K562 (cell line): Measurements from ENCODE around the gene RTN4.

Experiments
- CEBPB ChIP-seq: fragments of 450-650 bp; IDR thresholded peaks from 2 replicates; pipeline ENCODE4 v1.6.1; 2016; ENCODE audit warnings: missing genetic modification characterization, missing compliant biosample characterization
- CHD2 ChIP-seq: IDR thresholded peaks from 2 replicates; pipeline ENCODE4 v1.6.1; 2011; ENCODE audit warnings: low read depth, low read length
- CTCF ChIP-seq, 3 experiments: IDR thresholded peaks in 2 of 3; conservative IDR thresholded peaks in 1 of 3; 2 replicates each; pipeline ENCODE4 v1.5.1; 2011 to 2012; ENCODE audit warnings: low read length in 3 of 3, mild to moderate bottlenecking in 3 of 3, control low read depth in 2 of 3, improper control_type of control experiment in 1 of 3, inconsistent platforms in 1 of 3, low read depth in 1 of 3, mixed read lengths in 1 of 3, moderate library complexity in 1 of 3; ENCODE audit not compliant: insufficient read depth in 2 of 3
- NFIC ChIP-seq: fragments of 450-650 bp; IDR thresholded peaks from 2 replicates; pipeline ENCODE4 v1.6.1; 2017; ENCODE audit warnings: mild to moderate bottlenecking, inconsistent platforms
- POLR2A ChIP-seq: fragments of 450-650 bp; conservative IDR thresholded peaks from 2 replicates; pipeline ENCODE4 v1.6.1; 2016
- RAD21 ChIP-seq, 2 experiments: fragments of 250-450 bp in 1 of 2; fragments of 450-650 bp in 1 of 2; sonication (Bioruptor Pico) in 1 of 2; formaldehyde crosslinking in 1 of 2; IDR thresholded peaks in 1 of 2; conservative IDR thresholded peaks in 1 of 2; 2 replicates each; pipeline versions ENCODE4 v1.4.0 to v1.8.0; 2020 to 2022; ENCODE audit warnings: mild to moderate bottlenecking in 2 of 2, moderate library complexity in 1 of 2
- ZBTB7A ChIP-seq: IDR thresholded peaks from 2 replicates; pipeline ENCODE4 v1.6.1; 2011; ENCODE audit warnings: low read depth, mild to moderate bottlenecking, low read length, moderate library complexity, borderline replicate concordance; ENCODE audit not compliant: control insufficient read depth
- ZNF143 ChIP-seq: sonication (generic); formaldehyde crosslinking; IDR thresholded peaks from 2 replicates; pipeline ENCODE4 v1.9.0; 2022; ENCODE audit warnings: mild to moderate bottlenecking, missing genetic modification reagents

GRCh38 chr2:54941248-54941984 lies 108.8 kb downstream of the RTN4 start:
- TF ChIP-seq CTCF (IDR thresholded peaks at IDR 0.05 in 2 of 3, conservative IDR thresholded peaks at IDR 0.05 in 1 of 3; ENCODE audit: insufficient read depth in 2 of 3, low read depth in 1 of 3, low read length in 3 of 3), result no peak
- TF ChIP-seq CEBPB (tag), result no peak
- no peak for TF ChIP-seq CHD2
- TF ChIP-seq RAD21 (CRISPR knock-in tag; conservative IDR thresholded peaks at IDR 0.05 in 1 of 2, IDR thresholded peaks at IDR 0.05 in 1 of 2), result no peak
- no peak for TF ChIP-seq NFIC
- no peak for TF ChIP-seq POLR2A
- TF ChIP-seq ZNF143 (CRISPR knock-in tag), result no peak
- TF ChIP-seq ZBTB7A, result no peak
